Liver (tissue), 9 donors: ENCODE results near the gene CRY1. TPM values are rescaled to one million over a fixed set of nuclear protein-coding genes. Genes with fewer than 3 reads are reported as not detected.

Experiments used
- DNase-seq: peaks from one replicate; pipeline ENCODE4 v3.0.0-alpha.2; 2017; ENCODE audit warnings: low spot score
- H3K27ac ChIP-seq, 2 donors: one replicate each; pipeline ENCODE4 v1.7.0; 2013; ENCODE audit warnings: inconsistent platforms in 2 of 2, low read length in 2 of 2, control low read depth in 1 of 2, low read depth in 1 of 2, mild to moderate bottlenecking in 1 of 2
- H3K27me3 ChIP-seq, 4 donors: one replicate each; pipeline versions ENCODE4 v1.6.1 to v1.7.0; 2013; ENCODE audit warnings: low read length in 3 of 4, inconsistent platforms in 1 of 4, mild to moderate bottlenecking in 1 of 4, moderate library complexity in 1 of 4; ENCODE audit not compliant: control insufficient read depth in 4 of 4, insufficient read depth in 4 of 4
- H3K36me3 ChIP-seq, 4 donors: one replicate each; pipeline versions ENCODE4 v1.6.1 to v1.7.0; 2013; ENCODE audit warnings: low read length in 3 of 4, mild to moderate bottlenecking in 3 of 4, low read depth in 1 of 4, moderate library complexity in 1 of 4; ENCODE audit not compliant: control insufficient read depth in 4 of 4, insufficient read depth in 3 of 4
- H3K4me1 ChIP-seq, 4 donors: one replicate each; pipeline versions ENCODE4 v1.6.1 to v1.7.0; 2013; ENCODE audit warnings: low read length in 3 of 4, mild to moderate bottlenecking in 3 of 4, moderate library complexity in 1 of 4; ENCODE audit not compliant: control insufficient read depth in 4 of 4, insufficient read depth in 4 of 4
- H3K4me3 ChIP-seq, 3 donors: one replicate each; pipeline versions ENCODE4 v1.6.1 to v1.7.0; 2013; ENCODE audit warnings: low read length in 3 of 3, control low read depth in 1 of 3, low read depth in 1 of 3, mild to moderate bottlenecking in 1 of 3
- H3K9ac ChIP-seq, 2 donors: one replicate each; pipeline ENCODE4 v1.7.0; 2013; ENCODE audit warnings: low read length in 2 of 2, mild to moderate bottlenecking in 2 of 2, moderate library complexity in 2 of 2, control low read depth in 1 of 2, low read depth in 1 of 2
- H3K9me3 ChIP-seq, 4 donors: one replicate each; pipeline versions ENCODE4 v1.6.1 to v1.7.0; 2013; ENCODE audit warnings: low read length in 3 of 4; ENCODE audit not compliant: control insufficient read depth in 4 of 4
- ATF3 ChIP-seq: IDR thresholded peaks from 2 replicates; pipeline ENCODE4 v1.6.1; 2016; ENCODE audit warnings: antibody characterized with exemption
- CTCF ChIP-seq: fragments of 150-350 bp; IDR thresholded peaks from 2 replicates; pipeline ENCODE4 v1.5.1; 2017; ENCODE audit warnings: improper control_type of control experiment, low read depth, low read length; ENCODE audit not compliant: missing input control
- EGR1 ChIP-seq, 2 donors: IDR thresholded peaks; 2 replicates each; pipeline ENCODE4 v1.6.1; 2016 to 2018; ENCODE audit warnings: antibody characterized with exemption in 2 of 2, low read depth in 2 of 2
- FOXA1 ChIP-seq: IDR thresholded peaks from 2 replicates; pipeline ENCODE4 v1.6.1; 2016; ENCODE audit warnings: antibody characterized with exemption
- FOXA2 ChIP-seq: IDR thresholded peaks from 2 replicates; pipeline ENCODE4 v1.6.1; 2016; ENCODE audit warnings: antibody characterized with exemption
- GABPA ChIP-seq, 2 donors: IDR thresholded peaks in 1 of 2; conservative IDR thresholded peaks in 1 of 2; 2 replicates each; pipeline ENCODE4 v1.6.1; 2016; ENCODE audit warnings: antibody characterized with exemption in 2 of 2, mild to moderate bottlenecking in 1 of 2, moderate library complexity in 1 of 2
- HNF4A ChIP-seq, 2 donors: conservative IDR thresholded peaks; 2 replicates each; pipeline ENCODE4 v1.6.1; 2016; ENCODE audit warnings: antibody characterized with exemption in 2 of 2, mild to moderate bottlenecking in 2 of 2
- HNF4G ChIP-seq: IDR thresholded peaks from 2 replicates; pipeline ENCODE4 v1.6.1; 2016; ENCODE audit warnings: antibody characterized with exemption
- JUND ChIP-seq, 2 donors: IDR thresholded peaks; 2 replicates each; pipeline ENCODE4 v1.6.1; 2016; ENCODE audit warnings: antibody characterized with exemption in 2 of 2
- MAX ChIP-seq: IDR thresholded peaks from 2 replicates; pipeline ENCODE4 v1.6.1; 2016; ENCODE audit warnings: antibody characterized with exemption
- NR2F2 ChIP-seq: IDR thresholded peaks from 2 replicates; pipeline ENCODE4 v1.6.1; 2016; ENCODE audit warnings: antibody characterized with exemption
- RAD21 ChIP-seq, 2 donors: IDR thresholded peaks; 2 replicates each; pipeline ENCODE4 v1.6.1; 2016; ENCODE audit warnings: antibody characterized with exemption in 2 of 2, mild to moderate bottlenecking in 2 of 2
- REST ChIP-seq: IDR thresholded peaks from 2 replicates; pipeline ENCODE4 v1.6.1; 2016; ENCODE audit warnings: antibody characterized with exemption, mild to moderate bottlenecking
- RXRA ChIP-seq, 2 donors: IDR thresholded peaks; 2 replicates each; pipeline ENCODE4 v1.6.1; 2017 to 2018; ENCODE audit warnings: antibody characterized with exemption in 2 of 2, mild to moderate bottlenecking in 1 of 2
- SP1 ChIP-seq: IDR thresholded peaks from 2 replicates; pipeline ENCODE4 v1.6.1; 2018; ENCODE audit warnings: antibody characterized with exemption, mild to moderate bottlenecking
- TAF1 ChIP-seq: conservative IDR thresholded peaks from 2 replicates; pipeline ENCODE4 v1.6.1; 2016; ENCODE audit warnings: antibody characterized with exemption, mild to moderate bottlenecking
- YY1 ChIP-seq: IDR thresholded peaks from 2 replicates; pipeline ENCODE4 v1.6.1; 2016; ENCODE audit warnings: antibody characterized with exemption, mild to moderate bottlenecking
- ZBTB33 ChIP-seq: IDR thresholded peaks from 2 replicates; pipeline ENCODE4 v1.6.1; 2016; ENCODE audit warnings: antibody characterized with exemption
- WGBS: extraction: QIAGEN DNeasy Blood & Tissue Kit; methylation state at CpG from one replicate; pipeline ENCODE4 v1.1.7; 2013; 5-methylcytosine and 5-hydroxymethylcytosine counted together
- polyA plus RNA-seq, 2 donors: library from polyadenylated mRNA; stranded (reverse) in 1 of 2; unstranded in 1 of 2; fragments of 200-250 nt in 1 of 2; fragments of >200 nt in 1 of 2; fragmentation: Nextera tagmentation in 1 of 2; extraction: Ambion mirVana in 1 of 2; gene quantifications; one replicate each; pipeline versions ENCODE4 v1.2.1 to v1.2.3, GENCODE V29; 2013 to 2015
- total RNA-seq, 2 donors: library from RNA; depleted of rRNA; stranded (reverse); fragments of >200 nt; gene quantifications; one replicate each; pipeline ENCODE4 v1.2.3, GENCODE V29; 2014
- donor health status: healthy.
- donor health status: healthy.
- donor health status: healthy.
- donor health status: healthy.
- donor health status: healthy.

The CRY1 gene
- total and polyA plus RNA-seq, 4 donors: 5.7 to 16.6 (median 10.1) TPM

GRCh38 chr12:106945261-106945851 lies 148.0 kb downstream of the CRY1 start:
- DNase-seq: no peak
- H3K36me3 ChIP-seq: no peaks in the 10 kb centered on the region
- 39% methylated on average over 1 of the region's 1 CpG for WGBS
- H3K27ac ChIP-seq: no peak overlapping the region
- H3K4me3 ChIP-seq: no peak overlapping the region
- H3K9me3 ChIP-seq: peaks cover 0 to 2% (median 0%) of the 10 kb centered on the region in 4 donors
- TF ChIP-seq RXRA (IDR thresholded peaks at IDR 0.05) (no peak), JUND (IDR thresholded peaks at IDR 0.05) (no peak), YY1 (no peak), GABPA (IDR thresholded peaks at IDR 0.05 in 1 of 2, conservative IDR thresholded peaks at IDR 0.05 in 1 of 2) (no peak), MAX (no peak), ATF3 (no peak), HNF4G (no peak), CTCF (no peak), RAD21 (IDR thresholded peaks at IDR 0.05) (no peak), SP1 (no peak), NR2F2 (no peak), REST (no peak), FOXA1 (no peak), FOXA2 (no peak), TAF1 (no peak), HNF4A (conservative IDR thresholded peaks at IDR 0.05) (no peak), EGR1 (IDR thresholded peaks at IDR 0.05; ENCODE audit: low read depth in 2 of 2) (no peak), ZBTB33 (no peak)
- no peaks in the 10 kb centered on the region for H3K4me1 ChIP-seq
- H3K27me3 ChIP-seq: no peaks in the 10 kb centered on the region
- H3K9ac ChIP-seq: no peak overlapping the region
